ENCODE measurements around the gene TRMT6. TPM values are rescaled to one million over a fixed set of nuclear protein-coding genes. Genes with fewer than 3 reads are reported as not detected.
A peak's percentile ranks its signal among the peaks of the same experiment; 100 is the strongest.

Gene TRMT6
- total RNA-seq, 4 donors from 2014 or later = 3.5 to 18.2 (median 5.6) TPM

DNA sequence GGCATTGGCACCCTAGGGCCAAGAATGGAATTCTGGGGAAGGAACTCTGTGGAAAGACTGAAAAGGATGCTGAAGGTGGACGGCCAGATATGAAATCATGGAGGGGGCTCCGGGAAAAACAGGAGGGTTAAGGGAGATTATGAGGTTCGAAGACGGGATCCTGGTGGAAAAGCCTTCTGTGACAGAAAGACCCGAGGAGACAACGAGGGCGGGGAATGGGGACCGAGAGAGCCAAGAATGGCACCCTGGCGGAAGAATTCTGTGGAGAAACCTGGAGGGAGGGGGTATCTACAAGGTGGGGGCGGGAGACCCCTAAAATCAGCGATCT lies 426 bp downstream of the TRMT6 start:
- Histone ChIP-seq H3K27me3 (no peaks in the 10 kb centered on the region), H3K36me3 (peaks cover 0 to 20% (median 0%) of the 10 kb centered on the region in 3 donors), H3K4me3 (peak overlapping the region; percentile 52 to 81 (median 72)), H3K27ac (peak overlapping the region; percentile 35 to 78 (median 40)), H3K4me1 (peaks cover 0 to 17% (median 3%) of the 10 kb centered on the region in 4 donors), H3K9me3 (no peaks in the 10 kb centered on the region)
- DNase-seq = no peak
- no peak for TF ChIP-seq POLR2A (IDR thresholded peaks at IDR 0.05)
- TF ChIP-seq, protein P1, sequence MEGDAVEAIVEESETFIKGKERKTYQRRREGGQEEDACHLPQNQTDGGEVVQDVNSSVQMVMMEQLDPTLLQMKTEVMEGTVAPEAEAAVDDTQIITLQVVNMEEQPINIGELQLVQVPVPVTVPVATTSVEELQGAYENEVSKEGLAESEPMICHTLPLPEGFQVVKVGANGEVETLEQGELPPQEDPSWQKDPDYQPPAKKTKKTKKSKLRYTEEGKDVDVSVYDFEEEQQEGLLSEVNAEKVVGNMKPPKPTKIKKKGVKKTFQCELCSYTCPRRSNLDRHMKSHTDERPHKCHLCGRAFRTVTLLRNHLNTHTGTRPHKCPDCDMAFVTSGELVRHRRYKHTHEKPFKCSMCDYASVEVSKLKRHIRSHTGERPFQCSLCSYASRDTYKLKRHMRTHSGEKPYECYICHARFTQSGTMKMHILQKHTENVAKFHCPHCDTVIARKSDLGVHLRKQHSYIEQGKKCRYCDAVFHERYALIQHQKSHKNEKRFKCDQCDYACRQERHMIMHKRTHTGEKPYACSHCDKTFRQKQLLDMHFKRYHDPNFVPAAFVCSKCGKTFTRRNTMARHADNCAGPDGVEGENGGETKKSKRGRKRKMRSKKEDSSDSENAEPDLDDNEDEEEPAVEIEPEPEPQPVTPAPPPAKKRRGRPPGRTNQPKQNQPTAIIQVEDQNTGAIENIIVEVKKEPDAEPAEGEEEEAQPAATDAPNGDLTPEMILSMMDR (IDR thresholded peaks at IDR 0.05) = no peak

DNA sequence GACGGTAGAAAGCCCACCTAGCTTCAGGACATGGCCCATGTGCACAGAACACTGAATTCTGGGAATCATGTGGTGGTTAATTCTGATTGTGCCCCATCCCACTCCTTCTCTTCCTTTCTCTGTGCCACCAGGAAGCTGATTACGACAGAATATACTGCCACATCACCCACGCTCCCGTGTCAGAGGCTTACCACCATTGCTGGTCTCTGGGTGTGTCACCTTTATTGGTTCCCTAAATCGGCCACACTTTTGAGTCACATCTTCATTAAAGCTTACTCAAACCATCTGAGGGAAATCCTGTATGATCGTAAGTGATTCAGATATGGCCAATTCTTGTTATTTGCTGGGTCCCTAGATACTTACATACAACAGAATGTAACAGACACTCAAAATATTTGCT lies 3.1 kb downstream of the TRMT6 start:
- no peak for DNase-seq
- Histone ChIP-seq H3K27me3 (no peaks in the 10 kb centered on the region), H3K4me3 (no peak overlapping the region), H3K4me1 (peaks cover 0 to 17% (median 3%) of the 10 kb centered on the region in 4 donors), H3K9me3 (no peaks in the 10 kb centered on the region), H3K27ac (no peak overlapping the region), H3K36me3 (peaks cover 0 to 35% (median 2%) of the 10 kb centered on the region in 3 donors)
- TF ChIP-seq POLR2A (IDR thresholded peaks at IDR 0.05) = no peak
- TF ChIP-seq, protein P1 (IDR thresholded peaks at IDR 0.05) = no peak

DNA sequence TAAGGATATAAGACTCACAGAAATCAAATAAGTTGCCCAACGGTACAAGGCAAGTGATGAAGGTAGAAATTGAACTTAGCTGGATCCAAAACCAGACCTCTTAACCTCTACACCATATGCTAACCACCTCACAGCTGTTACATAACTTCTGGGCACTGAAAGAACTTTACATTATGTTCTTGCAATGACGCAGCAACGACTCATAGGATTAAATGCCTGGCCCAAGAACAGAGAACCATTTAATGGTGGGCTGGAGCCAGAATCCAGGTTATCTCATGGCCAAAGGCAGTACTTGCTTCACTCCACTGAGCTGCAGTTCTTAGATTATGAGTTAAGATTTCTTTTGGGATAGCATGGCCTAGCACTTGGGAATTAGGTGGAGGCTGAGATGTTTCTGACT lies 4.4 kb downstream of the TRMT6 start:
- no peak for DNase-seq
- no peak overlapping the region for H3K4me3 ChIP-seq
- H3K36me3 ChIP-seq = peaks cover 0 to 48% (median 2%) of the 10 kb centered on the region in 3 donors
- H3K27ac ChIP-seq = no peak overlapping the region
- TF ChIP-seq, protein P1 (IDR thresholded peaks at IDR 0.05) = no peak
- TF ChIP-seq POLR2A (IDR thresholded peaks at IDR 0.05) = no peak
- no peaks in the 10 kb centered on the region for H3K27me3 ChIP-seq
- no peaks in the 10 kb centered on the region for H3K9me3 ChIP-seq
- H3K4me1 ChIP-seq = peaks cover 0 to 6% (median 3%) of the 10 kb centered on the region in 4 donors

DNA sequence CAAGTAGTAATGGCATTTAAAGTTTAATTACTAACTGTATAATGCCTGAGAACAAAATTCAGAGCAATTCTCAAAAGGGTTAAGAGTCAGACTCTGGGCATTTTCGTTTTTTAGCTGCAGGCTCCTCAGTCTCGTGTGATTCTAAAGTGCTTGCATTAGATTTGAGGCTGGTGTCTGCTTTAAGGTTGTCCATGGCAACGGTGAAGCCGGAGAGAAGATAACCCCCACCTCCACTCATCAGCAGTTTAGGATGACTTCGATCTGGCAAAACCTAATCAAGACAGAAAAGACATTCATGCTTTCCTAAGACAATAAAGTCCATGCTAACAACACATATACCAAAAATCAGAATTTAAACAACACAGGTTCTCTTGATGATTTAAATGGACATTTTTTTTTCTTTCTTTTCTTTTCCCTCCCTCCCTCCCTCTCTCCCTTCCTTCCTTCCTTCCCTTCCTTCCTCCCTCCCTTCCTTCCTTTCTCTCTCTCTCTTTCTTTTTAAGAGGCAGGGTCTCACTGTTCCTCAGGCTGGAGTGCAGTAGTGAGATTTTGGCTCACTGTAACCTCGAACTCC lies 11.8 kb downstream of the TRMT6 start:
- Histone ChIP-seq H3K36me3 (peaks cover 0 to 58% (median 2%) of the 10 kb centered on the region in 3 donors), H3K4me1 (no peaks in the 10 kb centered on the region), H3K27me3 (no peaks in the 10 kb centered on the region), H3K4me3 (no peak overlapping the region), H3K27ac (no peak overlapping the region), H3K9me3 (no peaks in the 10 kb centered on the region)
- TF ChIP-seq, protein P1 (IDR thresholded peaks at IDR 0.05) = no peak
- no peak for DNase-seq

DNA sequence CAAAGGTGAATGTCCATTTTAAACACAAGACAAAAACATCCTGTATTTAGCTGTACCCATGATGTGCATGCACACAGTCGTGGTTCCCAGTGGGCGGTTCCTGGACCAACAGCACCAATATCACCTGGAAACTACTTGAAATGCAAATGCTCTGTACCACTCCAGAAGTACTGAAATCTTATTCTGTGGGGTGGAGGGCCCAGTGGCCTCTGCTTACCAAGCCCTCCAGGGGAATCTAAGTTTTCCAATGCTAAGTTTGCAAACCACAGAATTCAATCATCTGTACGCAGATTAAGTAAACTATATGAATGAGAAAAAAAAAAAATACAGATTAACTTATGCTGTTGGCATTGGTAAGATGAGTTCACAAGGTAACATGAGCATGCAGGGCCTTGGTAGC lies 14.1 kb downstream of the TRMT6 start:
- no peak for DNase-seq
- TF ChIP-seq POLR2A (IDR thresholded peaks at IDR 0.05) = no peak
- TF ChIP-seq, protein P1 (IDR thresholded peaks at IDR 0.05) = no peak
- Histone ChIP-seq H3K27me3 (no peaks in the 10 kb centered on the region), H3K4me1 (no peaks in the 10 kb centered on the region), H3K27ac (no peak overlapping the region), H3K36me3 (peaks cover 0 to 35% (median 0%) of the 10 kb centered on the region in 3 donors), H3K4me3 (no peak overlapping the region), H3K9me3 (no peaks in the 10 kb centered on the region)

DNA sequence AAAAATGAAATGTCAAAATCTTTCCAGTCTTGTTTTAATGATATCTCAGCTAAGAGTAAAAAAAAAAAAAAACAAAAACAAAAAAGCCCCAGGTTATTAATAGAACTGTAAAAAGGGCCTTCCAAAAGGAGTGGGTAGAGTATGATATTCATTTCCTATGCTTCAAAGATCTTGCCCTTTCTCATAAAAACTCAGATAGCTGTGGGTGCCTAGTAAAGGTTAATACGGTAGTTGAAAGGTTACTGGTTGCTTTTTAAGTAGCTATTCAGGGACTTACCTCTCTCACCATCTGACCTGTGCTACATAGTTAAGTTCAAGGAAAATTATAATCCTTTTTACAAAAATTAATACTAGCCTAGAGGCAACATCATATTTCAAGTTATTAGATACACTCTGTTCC lies 14.9 kb downstream of the TRMT6 start:
- no peaks in the 10 kb centered on the region for H3K4me1 ChIP-seq
- H3K27me3 ChIP-seq = no peaks in the 10 kb centered on the region
- TF ChIP-seq POLR2A (IDR thresholded peaks at IDR 0.05) = no peak
- TF ChIP-seq, protein P1 (IDR thresholded peaks at IDR 0.05) = no peak
- peaks cover 0 to 26% (median 0%) of the 10 kb centered on the region in 3 donors for H3K36me3 ChIP-seq
- no peak for DNase-seq
- no peaks in the 10 kb centered on the region for H3K9me3 ChIP-seq
- no peak overlapping the region for H3K4me3 ChIP-seq
- H3K27ac ChIP-seq = no peak overlapping the region
